OCI-LY1 (cell line): ENCODE data around the gene ZSCAN20.

Experiments used
- CTCF ChIP-seq: fragments of 200-600 bp; sonication (generic), shearing (Covaris generic); IDR thresholded peaks from 2 replicates; pipeline ENCODE4 v1.5.1; 2017; ENCODE audit warnings: mild to moderate bottlenecking, antibody characterized with exemption, low read length, moderate library complexity, mixed read lengths
- EZH2 ChIP-seq: fragments of 200-600 bp; sonication (generic), shearing (Covaris generic); IDR thresholded peaks from 2 replicates; pipeline ENCODE4 v1.8.0; 2017; ENCODE audit warnings: borderline replicate concordance, mixed run types, mild to moderate bottlenecking, antibody characterized with exemption, low read length, moderate library complexity, mixed read lengths

DNA sequence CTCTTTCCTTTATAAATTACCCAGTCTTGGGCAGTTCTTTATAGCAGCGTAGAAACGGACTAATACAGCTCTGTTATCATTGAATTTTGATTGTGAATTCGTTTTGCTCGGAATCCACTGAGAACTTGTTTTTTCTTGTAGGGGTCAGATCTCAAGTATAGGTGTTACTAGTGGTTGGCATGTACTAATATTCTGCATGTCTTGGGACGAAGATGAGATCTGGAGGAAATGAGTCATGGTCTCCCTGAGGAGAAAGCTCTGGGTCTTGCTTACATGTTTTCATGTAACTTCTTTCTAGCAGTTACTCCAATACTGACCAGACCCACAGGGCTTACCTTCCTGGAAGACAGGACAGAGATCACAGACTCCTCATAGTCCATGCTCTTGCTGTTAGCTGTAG is 30.3 kb downstream of the ZSCAN20 start:
- TF ChIP-seq CTCF (no peak), EZH2 (no peak)
